ENCODE results near the gene CARHSP1. TPM values are rescaled to one million over a fixed set of nuclear protein-coding genes. Genes with fewer than 3 reads are reported as not detected.

The CARHSP1 gene
- total and polyA plus RNA-seq, 2 of the 4 experiments (the other 2 are of a cell fraction): 121 to 138 TPM

DNA sequence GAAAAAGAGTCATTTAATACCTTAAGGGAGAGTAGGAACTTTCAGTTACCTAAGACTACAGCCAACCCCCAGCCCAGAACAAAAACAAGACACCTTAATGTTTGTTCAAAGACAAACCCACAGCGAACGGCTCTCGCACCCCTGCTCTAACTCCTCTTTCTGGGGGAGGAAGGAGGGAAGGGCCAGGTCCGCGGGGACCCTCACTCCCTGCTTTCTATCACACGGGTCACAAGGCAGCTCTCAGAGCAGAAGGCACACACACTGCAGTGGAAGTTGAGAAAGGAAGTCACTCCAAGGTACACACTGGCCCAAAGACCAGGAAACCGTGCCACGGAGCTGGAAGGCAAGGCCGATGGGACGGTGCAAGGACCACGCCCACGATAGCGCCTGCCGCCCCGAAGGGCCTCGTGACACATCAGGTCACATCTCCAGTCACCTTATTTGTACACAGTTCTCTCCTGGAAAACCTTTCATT, 23.3 kb upstream of the CARHSP1 start:
- Histone ChIP-seq H3K56ac (ENCODE audit: extremely low read depth, insufficient read depth, low read length) (no peak overlapping the region), H3K4me1 (ENCODE audit: control insufficient read depth, insufficient read depth, low read length) (peaks cover 3% of the 10 kb centered on the region), H3K4ac (ENCODE audit: low read depth, low read length) (no peak overlapping the region), H2AK9ac (replicated peaks; ENCODE audit: low read depth, low read length, poor library complexity) (no peak overlapping the region), H3K4me2 (ENCODE audit: low read depth, low read length) (no peak overlapping the region), H2BK120ac (ENCODE audit: low read depth, low read length) (no peak overlapping the region), H3K9me1 (ENCODE audit: insufficient read depth, low read length) (peaks cover 11% of the 10 kb centered on the region), H2BK20ac (ENCODE audit: low read depth, low read length) (no peak overlapping the region), H2BK5ac (ENCODE audit: low read depth, low read length, poor library complexity, severe bottlenecking) (no peak overlapping the region), H3K9me3 (ENCODE audit: control insufficient read depth, insufficient read depth, low read length) (no peaks in the 10 kb centered on the region), H4K5ac (ENCODE audit: low read depth, low read length) (no peak overlapping the region), H3K27me3 (ENCODE audit: control insufficient read depth, insufficient read depth, low read length) (no peaks in the 10 kb centered on the region), H3K27ac (ENCODE audit: insufficient read depth, low read length) (no peak overlapping the region), H4K91ac (ENCODE audit: insufficient read depth, low read depth, low read length) (no peak overlapping the region), H4K20me1 (ENCODE audit: insufficient read depth, low read length) (peaks cover 16% of the 10 kb centered on the region), H3K79me1 (ENCODE audit: low read depth in 1 of 2, low read length in 2 of 2) (peaks cover 29 to 57% of the 10 kb centered on the region in 2 experiments), H2AFZ (replicated peaks; ENCODE audit: low read length, poor library complexity) (peak overlapping the region; percentile 17), H3K14ac (replicated peaks; ENCODE audit: low read depth, low read length) (no peak overlapping the region), H3K18ac (ENCODE audit: low read depth, low read length) (no peak overlapping the region), H2AK5ac (ENCODE audit: low read depth, low read length) (no peak overlapping the region), H3K4me3 (ENCODE audit: insufficient read depth, low read depth, low read length) (no peak overlapping the region), H3K9ac (ENCODE audit: low read depth, low read length) (no peak overlapping the region), H2BK15ac (ENCODE audit: low read depth, low read length) (no peak overlapping the region), H4K8ac (ENCODE audit: low read depth in 2 of 2, low read length in 2 of 2) (no peak overlapping the region), H3K23ac (ENCODE audit: low read depth, low read length) (no peak overlapping the region), H3K36me3 (ENCODE audit: control insufficient read depth, insufficient read depth, low read length) (peaks cover 57% of the 10 kb centered on the region)
- dilution Hi-C loops (cut with HindIII; ENCODE audit: low sequenced_read_pairs, unreplicated experiment): no loop called here
- CTCF ChIA-PET: interaction anchor here (0.7 kb wide), 1 partner anchor 64 kb away, joined by 4 read pairs; no protein-coding TSS in a partner anchor
- ATAC-seq (ENCODE audit: low read depth) (no peak), DNase-seq (no peak)
- POLR2A ChIA-PET (ENCODE audit: unreplicated experiment): no interaction called here
- WGBS, 2 experiments (ENCODE audit: extremely low coverage in 2 of 2, insufficient read length in 1 of 2): no CpG with 5 or more reads among the region's 16 CpGs
- BruUV-seq (replicated peaks): no TSS peak
- in situ Hi-C loops (cut with MboI; ENCODE audit: low sequenced_read_pairs): no loop called here
- intact Hi-C loops (cut with micrococcal nuclease): no loop called here
- TF ChIP-seq RAD21 (IDR thresholded peaks at IDR 0.05; ENCODE audit: low read length): no peak
- no peak for TF ChIP-seq MAZ (IDR thresholded peaks at IDR 0.05; ENCODE audit: borderline replicate concordance, low read depth, low read length)
- TF ChIP-seq RFX5 (IDR thresholded peaks at IDR 0.05; ENCODE audit: low read depth, low read length): no peak
- no peak for TF ChIP-seq MAFK (IDR thresholded peaks at IDR 0.05; ENCODE audit: low read depth, low read length)
- TF ChIP-seq SMC3 (IDR thresholded peaks at IDR 0.05; ENCODE audit: low read depth, low read length): no peak
